PC-3 (cell line): ENCODE data around the gene NPTX1. TPM values are rescaled to one million over a fixed set of nuclear protein-coding genes. Genes with fewer than 3 reads are reported as not detected.
A peak's percentile ranks its signal among the peaks of the same experiment; 100 is the strongest.

ENCODE experiments used
- ATAC-seq: fragments of 200-7000 bp; cut with Tn5 transposase; 2 replicates; pipeline ENCODE4 v1.9.1; 2020; ENCODE audit warnings: mild to moderate bottlenecking, moderate library complexity
- BruUV-seq: library from RNA; stranded (reverse); fragments of 400-500 nt; replicated peaks from 2 replicates; lab custom pipeline; 2021; lab: Mats Ljungman, UMichigan
- CTCF ChIA-PET: fragments of 300-600 bp; sonication (Branson Sonifier 250); formaldehyde crosslinking; loops from one replicate; lab custom pipeline; 2022; ENCODE audit warnings: antibody characterized with exemption; lab: Charles Lee
- POLR2A ChIA-PET: fragments of 300-600 bp; sonication (Branson Sonifier 250); formaldehyde crosslinking; loops from one replicate; lab custom pipeline; 2022; ENCODE audit warnings: antibody characterized with exemption; ENCODE audit not compliant: unreplicated experiment; lab: Charles Lee
- DNase-seq: peaks from one replicate; pipeline ENCODE4 v3.0.0-alpha.2; 2015
- H2AFZ ChIP-seq: fragments of 300-600 bp; sonication (generic); 2 replicates; pipeline ENCODE4 v1.6.0; 2016; ENCODE audit warnings: antibody characterized with exemption, low read length
- H3F3A ChIP-seq: fragments of 300-600 bp; sonication (generic); one replicate; pipeline ENCODE4 v1.6.0; 2017; ENCODE audit warnings: antibody characterized with exemption, low read length, control low read depth, mild to moderate bottlenecking; ENCODE audit not compliant: unreplicated experiment
- H3K27ac ChIP-seq: fragments of 300-600 bp; sonication (generic); 2 replicates; pipeline ENCODE4 v1.5.1; 2016; ENCODE audit warnings: mild to moderate bottlenecking, low read length
- H3K27me3 ChIP-seq: fragments of 300-600 bp; sonication (generic); 2 replicates; pipeline ENCODE4 v1.6.1; 2016; ENCODE audit warnings: low read length, mixed read lengths
- H3K36me3 ChIP-seq: fragments of 300-600 bp; sonication (generic); 2 replicates; pipeline ENCODE4 v1.6.1; 2016; ENCODE audit warnings: low read depth, mixed run types, low read length, mixed read lengths
- H3K4me1 ChIP-seq: fragments of 300-600 bp; sonication (generic); 2 replicates; pipeline ENCODE4 v1.5.1; 2016; ENCODE audit warnings: low read length; ENCODE audit not compliant: insufficient read depth
- H3K4me2 ChIP-seq: fragments of 300-600 bp; sonication (generic); 2 replicates; pipeline ENCODE4 v1.6.0; 2016; ENCODE audit warnings: low read length
- H3K4me3 ChIP-seq: fragments of 300-600 bp; sonication (generic); 2 replicates; pipeline ENCODE4 v1.5.1; 2016; ENCODE audit warnings: mild to moderate bottlenecking, low read length, mixed read lengths
- H3K79me2 ChIP-seq: fragments of 300-600 bp; sonication (generic); 2 replicates; pipeline ENCODE4 v1.6.1; 2017; ENCODE audit warnings: low read length, mixed read lengths
- H3K9ac ChIP-seq: fragments of 300-600 bp; sonication (generic); 2 replicates; pipeline ENCODE4 v1.6.0; 2016; ENCODE audit warnings: mild to moderate bottlenecking, low read length
- H3K9me2 ChIP-seq: fragments of 300-600 bp; sonication (generic); replicated peaks from 2 replicates; pipeline ENCODE4 v1.6.1; 2016; ENCODE audit warnings: mixed run types, low read length, mixed read lengths
- H3K9me3 ChIP-seq: fragments of 300-600 bp; sonication (generic); 2 replicates; pipeline ENCODE4 v1.6.1; 2016; ENCODE audit warnings: low read length, mixed read lengths
- H4K20me1 ChIP-seq: fragments of 300-600 bp; sonication (generic); 2 replicates; pipeline ENCODE4 v1.6.1; 2016; ENCODE audit warnings: low read length, mixed read lengths
- CTCF ChIP-seq: fragments of 300-600 bp; sonication (generic); conservative IDR thresholded peaks from 2 replicates; pipeline ENCODE4 v1.5.1; 2017; ENCODE audit warnings: antibody characterized with exemption, low read depth, mild to moderate bottlenecking, low read length
- EZH2 ChIP-seq: fragments of 300-600 bp; sonication (generic); IDR thresholded peaks from one replicate; pipeline ENCODE4 v1.6.1; 2017; ENCODE audit warnings: antibody characterized with exemption, mild to moderate bottlenecking, low read length; ENCODE audit not compliant: unreplicated experiment
- EZH2phosphoT487 ChIP-seq: fragments of 300-600 bp; sonication (generic); IDR thresholded peaks from 2 replicates; pipeline ENCODE4 v1.6.1; 2018; ENCODE audit warnings: mild to moderate bottlenecking, antibody characterized with exemption, low read length, borderline replicate concordance
- intact Hi-C: fragments of 100-400 bp; cut with micrococcal nuclease; formaldehyde crosslinking; loops from 2 replicates; pipeline ENCODE4 v1.9.0; 2023
- total RNA-seq: library from RNA; depleted of rRNA; stranded (reverse); fragments of >200 nt; gene quantifications from 2 replicates; pipeline ENCODE4 v1.2.3, GENCODE V29; 2014

Gene NPTX1
- total RNA-seq, 1 experiment from 2014 or later, result 0.55 TPM

- Histone ChIP-seq H3K4me1 (peaks cover 19% of the 10 kb centered on the region), H3K9ac (no peak overlapping the region), H3K4me2 (peak overlapping the region; percentile 84), H3K36me3 (no peaks in the 10 kb centered on the region), H3K4me3 (peak overlapping the region; percentile 56), H3F3A (no peaks in the 10 kb centered on the region), H3K27ac (no peak overlapping the region), H3K27me3 (peaks cover 42% of the 10 kb centered on the region), H3K79me2 (no peaks in the 10 kb centered on the region), H2AFZ (peak overlapping the region; percentile 81), H3K9me3 (no peaks in the 10 kb centered on the region), H4K20me1 (no peaks in the 10 kb centered on the region), H3K9me2 (no peaks in the 10 kb centered on the region)
- ATAC-seq, result peak; percentile 40
- DNase-seq, result no peak
- ChIA-PET POLR2A (interaction anchor here (0.7 kb wide), 1 partner anchor 20 kb away, joined by 4 read pairs; no protein-coding TSS in a partner anchor), CTCF (interaction anchor here (0.6 kb wide), 2 partner anchors 21 to 48 kb away, joined by 3 read pairs; no protein-coding TSS in a partner anchor)
- TF ChIP-seq EZH2phosphoT487 (no peak), CTCF (no peak), EZH2 (no peak)
- BruUV-seq, result TSS peak; percentile 49
- intact Hi-C loops, result loop anchor here (2.0 kb wide), 1 partner anchor 100 kb away; no protein-coding TSS in a partner anchor
Observed at GRCh38 chr17:80474961-80475909, 1.2 kb downstream of the NPTX1 start.

DNA sequence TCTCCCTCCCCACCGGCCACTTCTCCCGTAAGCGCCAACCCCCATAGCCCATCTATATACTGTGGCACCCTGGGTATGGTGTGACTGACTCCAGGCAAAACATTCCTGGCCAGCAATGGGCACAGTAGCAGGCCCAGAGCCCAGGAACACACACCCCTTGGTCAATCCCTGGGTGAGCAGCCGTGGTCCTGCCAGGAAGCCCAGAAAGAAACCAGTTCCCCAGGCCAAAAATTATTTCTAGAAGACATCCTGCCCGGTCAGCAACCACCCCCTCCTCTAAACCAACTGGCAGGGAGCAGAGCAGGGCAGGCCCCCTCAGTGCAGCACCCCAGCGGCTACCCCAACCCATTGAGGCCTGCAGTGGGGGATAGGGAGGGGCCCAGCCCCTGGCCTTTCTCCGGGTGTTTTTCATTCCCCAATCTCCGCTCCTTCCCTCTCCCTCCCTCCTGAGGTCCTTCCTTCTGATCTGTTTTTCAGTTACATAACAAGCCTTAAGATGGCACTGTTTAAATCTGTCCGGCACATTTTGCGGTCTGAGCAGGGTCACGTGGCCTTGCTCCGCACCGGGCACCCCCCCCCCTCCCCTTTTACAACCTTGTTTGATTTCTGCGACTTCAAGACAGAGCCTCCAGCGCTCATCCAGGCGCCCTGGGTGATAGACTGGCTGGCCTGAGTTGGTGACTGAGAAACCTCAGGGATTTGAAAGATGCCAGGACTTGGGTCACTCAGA, 2.0 kb downstream of the NPTX1 start:
- ATAC-seq, result peak; percentile 60
- intact Hi-C loops, result loop anchor here (2.0 kb wide), 1 partner anchor 100 kb away; no protein-coding TSS in a partner anchor
- H3K9ac ChIP-seq, result no peak overlapping the region

More for the DNA sequence above, 2.0 kb downstream of the NPTX1 start:
- CTCF ChIA-PET, result interaction anchor here (0.6 kb wide), 1 partner anchor 47 kb away, joined by 3 read pairs; no protein-coding TSS in a partner anchor
- peak overlapping the region; percentile 84 for H3K4me2 ChIP-seq
- no peaks in the 10 kb centered on the region for H3K9me2 ChIP-seq
- no peaks in the 10 kb centered on the region for H3F3A ChIP-seq
- no peaks in the 10 kb centered on the region for H3K79me2 ChIP-seq
- H3K27me3 ChIP-seq, result peaks cover 44% of the 10 kb centered on the region
- H3K4me1 ChIP-seq, result peaks cover 19% of the 10 kb centered on the region
- DNase-seq, result peak; percentile 83
- TF ChIP-seq CTCF (peak; percentile 68), EZH2phosphoT487 (no peak)
- no peaks in the 10 kb centered on the region for H3K9me3 ChIP-seq
- no peak overlapping the region for H3K27ac ChIP-seq
- H2AFZ ChIP-seq, result peak overlapping the region; percentile 81
- H4K20me1 ChIP-seq, result no peaks in the 10 kb centered on the region
- H3K4me3 ChIP-seq, result peak overlapping the region; percentile 56
- no TSS peak for BruUV-seq
- H3K36me3 ChIP-seq, result no peaks in the 10 kb centered on the region
- POLR2A ChIA-PET, result interaction anchor here (0.6 to 0.7 kb wide), 2 partner anchors 10 to 19 kb away, joined by 4 read pairs; no protein-coding TSS in a partner anchor
